ENCODE results near the gene GMIP. TPM values are rescaled to one million over a fixed set of nuclear protein-coding genes. Genes with fewer than 3 reads are reported as not detected.

Gene GMIP
- polyA plus RNA-seq, 1 experiment, result 4.4 TPM

DNA sequence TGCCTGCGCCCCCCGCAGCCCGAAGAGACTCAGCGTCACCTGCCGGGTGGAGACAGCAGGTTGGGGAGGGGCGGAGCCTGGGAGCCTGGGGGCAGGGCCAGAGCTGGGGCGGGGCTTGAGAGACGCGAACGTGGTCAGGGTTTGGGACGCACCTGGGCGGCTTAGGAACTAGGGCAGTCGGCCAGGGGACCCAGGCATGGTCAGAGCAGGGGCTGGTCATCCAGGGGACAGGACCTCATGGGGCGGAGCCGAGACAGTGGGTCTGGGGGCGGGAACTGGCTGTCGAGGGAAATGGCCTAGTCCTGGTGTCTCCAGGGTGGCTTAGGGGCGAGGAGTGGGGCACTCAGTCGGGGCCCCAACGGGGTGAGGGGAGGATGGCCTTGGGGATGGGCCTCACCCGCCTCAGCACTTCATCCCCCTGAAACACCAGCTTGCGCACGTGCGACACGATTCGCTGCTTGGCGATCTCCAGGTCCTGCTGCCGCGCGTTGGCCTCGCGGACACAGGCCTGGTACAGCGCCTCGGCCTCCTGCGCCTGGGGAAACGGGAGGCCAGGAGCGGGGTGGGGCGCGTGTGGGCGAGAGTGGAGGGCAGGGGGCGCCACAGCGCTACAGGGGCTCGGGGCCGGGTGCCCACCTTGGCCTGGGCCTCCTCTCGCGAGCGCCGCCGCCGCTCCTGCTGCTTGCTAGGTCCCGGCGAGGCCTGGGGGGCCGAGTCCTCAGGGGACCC lies 5.8 kb downstream of the GMIP start:
- H3K36me3 ChIP-seq (ENCODE audit: control insufficient read depth, insufficient read depth, low read length), result peaks cover 29% of the 10 kb centered on the region
- no peak overlapping the region for H3K4me3 ChIP-seq (ENCODE audit: low read depth, low read length)
- H3K27me3 ChIP-seq (ENCODE audit: control insufficient read depth, insufficient read depth, low read length), result no peaks in the 10 kb centered on the region
- POLR2A ChIA-PET, result no interaction called here
- no peak for TF ChIP-seq CTCF (IDR thresholded peaks at IDR 0.05; ENCODE audit: insufficient read depth, low read depth, low read length)
- DNase-seq (ENCODE audit: low read depth), result no peak
- CTCF ChIA-PET, result no interaction called here

DNA sequence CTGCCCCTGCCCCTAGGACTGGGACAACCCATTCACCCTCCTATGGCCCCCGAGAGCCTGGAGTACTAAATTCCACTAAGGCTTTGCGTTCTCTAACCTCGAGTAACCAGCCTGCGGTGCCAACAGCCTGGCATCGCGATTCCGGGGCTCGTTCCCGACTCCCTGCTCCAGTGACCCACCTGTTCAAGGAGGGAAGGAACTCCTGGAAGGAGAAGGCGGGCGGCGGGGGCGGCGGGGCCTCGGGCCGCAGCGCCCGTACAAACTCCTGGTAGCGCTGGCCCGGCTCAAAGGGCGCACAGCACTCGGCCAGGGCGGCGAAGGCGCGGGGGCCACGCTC lies 6.3 kb downstream of the GMIP start:
- Histone ChIP-seq H3K36me3 (ENCODE audit: control insufficient read depth, insufficient read depth, low read length) (peaks cover 31% of the 10 kb centered on the region), H3K27me3 (ENCODE audit: control insufficient read depth, insufficient read depth, low read length) (no peaks in the 10 kb centered on the region), H3K4me3 (ENCODE audit: low read depth, low read length) (no peak overlapping the region)
- no peak for DNase-seq (ENCODE audit: low read depth)
- ChIA-PET POLR2A (no interaction called here), CTCF (no interaction called here)
- no peak for TF ChIP-seq CTCF (IDR thresholded peaks at IDR 0.05; ENCODE audit: insufficient read depth, low read depth, low read length)

- peaks cover 31% of the 10 kb centered on the region for H3K36me3 ChIP-seq (ENCODE audit: control insufficient read depth, insufficient read depth, low read length)
- no peak for TF ChIP-seq CTCF (IDR thresholded peaks at IDR 0.05; ENCODE audit: insufficient read depth, low read depth, low read length)
- POLR2A ChIA-PET, result no interaction called here
- H3K4me3 ChIP-seq (ENCODE audit: low read depth, low read length), result no peak overlapping the region
- no peaks in the 10 kb centered on the region for H3K27me3 ChIP-seq (ENCODE audit: control insufficient read depth, insufficient read depth, low read length)
- DNase-seq (ENCODE audit: low read depth), result no peak
- CTCF ChIA-PET, result no interaction called here
These were observed 6.8 kb downstream of the GMIP start for GRCh38 chr19:19636573-19637185.

GRCh38 chr19:19635313-19635702 lies 8.1 kb downstream of the GMIP start:
- no peak for TF ChIP-seq CTCF (IDR thresholded peaks at IDR 0.05; ENCODE audit: insufficient read depth, low read depth, low read length)
- CTCF ChIA-PET, result interaction anchor here (0.7 to 1.0 kb wide), 3 partner anchors 9 to 103 kb away, joined by 3 to 4 read pairs (median 3); no protein-coding TSS in a partner anchor
- H3K27me3 ChIP-seq (ENCODE audit: control insufficient read depth, insufficient read depth, low read length), result no peaks in the 10 kb centered on the region
- H3K36me3 ChIP-seq (ENCODE audit: control insufficient read depth, insufficient read depth, low read length), result peaks cover 31% of the 10 kb centered on the region
- DNase-seq (ENCODE audit: low read depth), result no peak
- H3K4me3 ChIP-seq (ENCODE audit: low read depth, low read length), result no peak overlapping the region
- POLR2A ChIA-PET, result no interaction called here

DNA sequence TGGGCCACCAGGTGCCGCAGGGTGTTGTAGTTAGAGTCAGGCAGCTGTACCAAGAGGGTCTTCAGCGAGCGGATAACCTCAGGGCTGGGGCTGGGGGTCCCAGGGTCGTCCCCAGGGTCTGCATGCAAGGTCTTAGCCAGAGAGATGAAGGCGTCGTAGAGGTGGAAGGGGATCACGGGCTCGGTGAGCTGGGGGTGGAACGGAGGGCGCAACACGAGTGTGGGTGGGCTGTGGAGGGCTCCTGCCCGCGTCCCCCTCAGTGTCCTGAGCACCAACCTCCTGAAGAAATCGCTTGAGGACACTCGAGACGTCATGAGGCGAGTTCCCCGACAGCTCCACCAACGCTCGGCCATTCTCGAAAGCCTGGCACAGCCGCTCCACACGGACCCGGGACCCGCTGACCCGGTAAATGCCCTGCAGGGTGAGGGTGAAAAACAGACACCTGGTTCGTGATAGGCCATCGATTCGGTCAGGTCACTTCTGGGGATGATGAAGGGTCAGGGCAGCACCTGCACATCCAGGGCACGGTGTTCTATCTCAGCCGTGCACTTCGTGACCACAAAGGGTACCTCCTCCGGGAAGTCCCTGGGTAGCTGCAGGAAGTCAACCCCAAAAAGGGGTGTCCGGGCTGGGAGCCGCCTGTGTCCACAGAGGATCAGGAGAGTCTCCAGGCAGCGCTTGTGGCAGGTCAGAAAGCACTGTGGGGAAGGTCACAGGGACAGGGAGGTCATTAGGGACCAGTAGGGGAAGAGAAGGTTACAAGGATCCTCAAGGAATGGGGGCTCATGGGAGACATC lies 8.7 kb downstream of the GMIP start:
- POLR2A ChIA-PET, result no interaction called here
- H3K36me3 ChIP-seq (ENCODE audit: control insufficient read depth, insufficient read depth, low read length), result peaks cover 33% of the 10 kb centered on the region
- no peak for DNase-seq (ENCODE audit: low read depth)
- no peak overlapping the region for H3K4me3 ChIP-seq (ENCODE audit: low read depth, low read length)
- no peaks in the 10 kb centered on the region for H3K27me3 ChIP-seq (ENCODE audit: control insufficient read depth, insufficient read depth, low read length)
- CTCF ChIA-PET, result interaction anchor here (1.0 to 2.2 kb wide), 3 partner anchors 80 to 103 kb away, joined by 4 to 6 read pairs (median 6); no protein-coding TSS in a partner anchor
- TF ChIP-seq CTCF (IDR thresholded peaks at IDR 0.05; ENCODE audit: insufficient read depth, low read depth, low read length), result no peak
